NCI-H1092 treated with DMSO at 0.1 percent for 48 hours (cell line): ENCODE data around the gene MEIS3.

Source experiments
- DNase-seq: peaks from one replicate; lab custom pipeline; 2025; lab: John Stamatoyannopoulos, UW

Gene MEIS3

DNA sequence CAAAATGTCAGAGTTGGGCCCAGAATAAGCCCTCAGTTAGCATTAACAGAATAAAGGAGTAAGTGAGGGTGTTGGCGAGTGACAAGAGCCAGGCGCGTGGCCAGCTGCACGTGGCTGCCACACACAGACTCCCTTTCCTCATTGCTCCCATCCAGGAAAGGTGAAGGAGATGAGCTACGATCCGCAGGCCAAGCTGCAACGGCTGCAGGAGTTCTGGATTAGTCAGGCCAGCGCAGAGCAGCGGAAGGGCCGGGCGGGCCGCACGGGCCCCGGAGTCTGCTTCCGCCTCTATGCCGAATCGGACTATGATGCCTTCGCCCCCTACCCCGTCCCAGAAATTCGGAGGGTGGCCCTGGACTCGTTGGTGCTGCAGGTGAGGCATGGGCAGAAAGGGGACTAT lies 57.0 kb downstream of the MEIS3 start:
- no peak for DNase-seq

DNA sequence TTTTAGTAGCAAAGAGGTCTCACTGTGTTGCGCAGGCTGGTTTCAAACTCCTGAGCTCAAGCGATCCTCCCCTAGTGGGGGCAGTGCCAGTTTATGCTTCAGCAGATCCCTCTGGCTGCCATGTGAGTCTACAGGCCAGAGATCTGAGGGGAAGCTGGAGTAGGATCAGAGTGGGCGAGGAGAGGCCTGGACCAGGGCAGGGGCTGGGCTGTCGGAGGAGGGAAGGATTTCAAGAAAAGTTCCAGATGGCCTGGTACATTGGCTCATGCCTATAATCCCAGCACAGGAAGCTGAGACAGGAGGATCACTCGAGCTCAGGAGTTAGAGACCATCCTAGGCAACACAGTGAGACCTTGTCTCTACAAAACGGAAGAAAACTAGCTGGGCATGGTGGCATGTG lies 60.4 kb downstream of the MEIS3 start:
- DNase-seq = no peak

DNA sequence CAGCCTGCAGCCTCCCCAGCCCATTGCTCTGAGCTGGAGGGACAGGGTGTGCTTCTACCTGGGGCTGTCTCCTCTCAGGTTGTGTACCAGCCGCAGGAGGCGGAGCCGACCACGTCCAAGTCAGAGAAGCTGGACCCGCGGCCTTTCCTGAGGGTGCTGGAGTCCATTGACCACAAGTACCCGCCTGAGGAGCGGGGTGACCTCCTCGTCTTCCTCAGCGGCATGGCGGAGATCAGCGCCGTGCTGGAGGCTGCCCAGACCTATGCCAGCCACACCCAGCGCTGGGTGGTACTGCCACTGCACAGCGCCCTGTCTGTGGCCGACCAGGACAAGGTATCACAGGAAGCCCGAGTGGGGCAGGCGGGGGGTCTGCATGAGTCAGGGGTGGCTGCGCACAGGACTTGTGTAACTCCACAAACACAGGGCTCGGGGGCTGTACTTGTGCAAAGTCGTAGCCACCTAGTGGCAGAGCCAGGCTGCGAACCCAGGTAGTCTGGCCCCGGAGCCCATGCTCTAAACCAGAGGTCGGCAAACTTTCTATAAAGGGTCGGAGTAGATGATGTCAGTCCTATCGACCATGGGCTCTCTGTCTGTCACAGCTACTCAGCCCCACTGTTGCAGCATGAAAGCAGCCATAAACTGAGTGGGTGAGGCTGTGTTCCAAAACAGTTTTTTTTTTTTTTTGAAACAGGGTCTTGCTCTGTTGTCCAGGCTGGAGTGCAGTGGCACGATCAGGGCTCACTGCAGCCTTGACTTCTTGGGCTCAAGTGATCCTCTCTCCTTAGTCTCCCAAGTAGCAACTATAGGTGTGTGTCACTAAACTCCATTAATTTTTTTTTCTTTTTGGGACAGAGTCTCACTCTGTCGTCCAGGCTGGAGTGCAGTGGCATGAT lies 61.3 kb downstream of the MEIS3 start:
- no peak for DNase-seq

DNA sequence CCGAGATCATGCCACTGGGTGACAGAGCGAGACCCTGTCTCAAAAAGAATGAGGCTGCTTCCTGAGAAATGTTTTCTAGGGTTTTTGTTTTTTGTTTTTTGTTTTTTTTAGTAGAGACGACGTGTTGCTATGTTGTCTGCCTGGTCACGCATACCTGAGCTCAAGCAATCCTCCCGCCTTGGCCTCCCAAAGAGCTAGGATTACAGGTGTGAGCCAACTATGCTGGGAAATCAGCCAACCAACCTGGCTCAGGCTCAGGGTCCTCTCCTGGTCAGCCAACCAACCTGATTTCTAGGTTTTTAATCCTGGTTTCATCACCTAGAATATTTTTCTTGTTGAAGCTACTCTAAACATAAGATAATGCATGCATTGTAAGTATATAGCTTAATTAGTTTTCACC lies 62.4 kb downstream of the MEIS3 start:
- DNase-seq = no peak

DNA sequence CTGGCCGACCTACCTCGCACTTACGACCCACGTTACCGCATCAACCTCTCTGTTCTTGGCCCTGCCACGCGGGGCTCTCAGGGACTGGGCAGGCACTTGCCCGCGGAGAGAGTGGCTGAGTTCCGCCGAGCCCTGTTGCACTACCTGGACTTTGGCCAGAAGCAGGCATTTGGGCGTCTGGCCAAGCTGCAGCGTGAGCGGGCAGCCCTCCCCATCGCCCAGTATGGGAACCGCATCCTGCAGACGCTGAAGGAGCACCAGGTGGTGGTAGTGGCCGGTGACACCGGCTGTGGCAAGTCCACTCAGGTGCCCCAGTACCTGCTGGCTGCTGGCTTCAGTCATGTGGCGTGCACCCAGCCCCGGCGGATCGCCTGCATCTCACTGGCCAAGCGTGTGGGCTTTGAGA lies 66.0 kb downstream of the MEIS3 start:
- DNase-seq = no peak
